HG02870 (cell line): ENCODE data around the gene SMC3.
"Not testable (repeated sequence)": the region's sequence is repeated elsewhere in the genome, so short reads cannot be mapped to it uniquely, and the experiment has no call there.

ENCODE experiments used
- ATAC-seq: cut with Tn5 transposase; IDR thresholded peaks from one replicate; pipeline ENCODE4 v1.9.1; 2021; ENCODE audit warnings: mild to moderate bottlenecking, moderate library complexity; ENCODE audit not compliant: unreplicated experiment

SMC3 gene

DNA sequence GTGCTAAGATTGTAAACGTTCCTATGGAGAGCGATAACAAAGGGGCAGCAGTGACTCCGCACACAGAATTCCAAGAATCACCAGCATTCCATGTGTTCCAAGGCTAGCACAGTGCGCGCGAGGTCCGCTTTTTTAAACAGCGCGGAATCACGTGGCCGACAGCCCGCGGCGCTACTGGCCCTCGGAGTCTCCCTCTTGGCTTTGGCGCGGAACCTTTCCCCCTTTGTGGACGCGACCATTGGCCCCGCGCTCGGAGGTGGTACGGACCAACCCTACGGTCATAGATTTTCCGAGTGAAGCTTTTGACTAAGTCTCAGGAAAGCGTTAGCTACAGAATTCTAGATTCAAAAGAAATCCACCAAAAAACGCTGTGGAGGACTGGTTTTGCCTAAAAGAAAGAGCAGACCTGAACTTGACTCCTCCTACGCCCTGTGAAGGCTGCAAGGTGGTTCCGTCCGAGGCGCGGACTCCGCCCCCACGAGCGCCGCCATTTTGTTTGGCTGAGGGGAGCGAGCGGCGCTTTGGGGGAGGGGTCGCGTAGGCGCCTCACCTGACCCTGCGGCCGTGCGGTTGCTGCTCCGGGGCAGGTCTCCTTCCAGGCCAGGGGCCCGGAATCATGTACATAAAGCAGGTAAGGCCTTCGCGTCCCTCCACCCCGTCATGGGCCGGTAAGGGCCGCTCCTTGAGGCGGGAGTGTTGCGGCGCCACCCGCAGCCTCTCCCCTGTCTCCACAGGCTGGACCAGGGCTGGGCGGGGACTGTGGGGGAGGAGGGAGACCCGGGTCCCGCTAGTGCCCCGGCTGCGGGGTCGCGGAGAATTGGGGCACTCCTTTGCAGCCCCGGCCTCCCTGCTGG, at the start of gene SMC3:
SMC3 (plus strand) TSS at position 495 of the 854 bp plus-strand sequence; CDS start at position 617, 122 bp downstream.
- peak; percentile 80 for ATAC-seq

GRCh38 chr10:110522365-110522988, 45.0 kb upstream of the SMC3 start:
- ATAC-seq: no peak

DNA sequence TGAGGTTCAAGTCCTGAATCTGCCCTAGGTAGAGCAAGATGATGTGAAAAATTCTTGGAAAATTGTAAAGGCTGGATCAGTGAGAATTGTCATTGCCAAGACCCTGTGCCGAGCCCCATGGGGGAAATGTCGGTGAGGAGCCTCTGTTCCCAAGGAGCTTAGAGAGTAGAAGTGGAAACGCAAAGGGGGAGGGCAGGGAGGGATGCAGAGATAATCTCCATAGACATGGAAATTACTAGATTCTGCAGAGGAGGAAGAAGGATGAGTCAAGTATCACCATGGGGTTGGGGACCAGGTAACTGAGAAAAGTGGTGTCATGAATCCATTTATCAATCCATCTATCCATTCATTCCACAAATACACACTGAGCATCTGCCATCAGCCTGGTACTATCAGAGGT, 43.8 kb upstream of the SMC3 start:
- no peak for ATAC-seq

GRCh38 chr10:110524179-110524858, 43.2 kb upstream of the SMC3 start:
- no peak for ATAC-seq

GRCh38 chr10:110524859-110525232, 42.6 kb upstream of the SMC3 start:
- no peak for ATAC-seq

- no peak for ATAC-seq
Observed at GRCh38 chr10:110525349-110526260, 41.9 kb upstream of the SMC3 start.

DNA sequence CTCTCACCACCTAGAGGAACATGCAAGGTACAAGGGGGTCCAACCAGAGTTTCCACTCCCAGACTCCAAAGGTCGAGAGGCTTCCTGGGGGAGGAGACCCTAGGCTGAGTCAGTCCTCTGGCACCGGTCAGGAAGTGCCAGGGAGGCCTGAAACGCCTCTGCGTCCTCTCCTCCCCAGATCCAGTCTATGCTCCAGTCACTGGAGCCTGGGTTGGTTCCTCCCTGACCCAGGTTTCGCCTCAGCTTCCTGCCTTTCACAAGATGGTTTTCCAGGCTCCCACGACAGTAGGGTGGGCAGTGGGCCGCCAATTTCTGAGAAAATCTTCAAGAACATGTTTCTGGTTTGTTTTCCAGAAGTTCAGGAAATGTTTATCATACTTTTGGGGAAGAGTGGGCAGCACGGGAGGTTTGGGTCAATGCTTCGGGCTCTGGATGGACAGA, 39.7 kb upstream of the SMC3 start:
- no peak for ATAC-seq

GRCh38 chr10:110528224-110528996, 39.1 kb upstream of the SMC3 start:
- peak; percentile 5 for ATAC-seq

- ATAC-seq: peak; percentile 80
Observed at GRCh38 chr10:110528997-110529524, 38.4 kb upstream of the SMC3 start.

DNA sequence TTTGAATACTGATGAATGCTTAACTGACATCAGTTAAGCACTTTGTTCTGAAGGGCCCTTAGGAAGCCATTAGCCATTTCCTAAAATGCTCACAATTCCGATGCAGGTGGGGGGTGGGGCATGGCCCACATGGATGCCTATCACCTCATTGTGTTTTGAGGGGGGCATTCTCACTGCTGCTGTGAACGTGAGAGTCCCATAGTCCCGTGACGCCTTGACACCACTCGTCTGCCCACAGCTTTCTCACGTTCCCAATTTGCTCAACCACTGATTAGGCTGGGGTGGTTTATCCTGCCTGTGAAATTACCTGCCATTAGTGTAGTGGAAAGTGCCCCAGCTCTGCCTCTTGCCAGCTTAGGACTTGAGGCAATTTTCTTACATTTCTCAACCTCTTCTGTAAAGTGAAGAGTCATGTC, 37.9 kb upstream of the SMC3 start:
- ATAC-seq: no peak

DNA sequence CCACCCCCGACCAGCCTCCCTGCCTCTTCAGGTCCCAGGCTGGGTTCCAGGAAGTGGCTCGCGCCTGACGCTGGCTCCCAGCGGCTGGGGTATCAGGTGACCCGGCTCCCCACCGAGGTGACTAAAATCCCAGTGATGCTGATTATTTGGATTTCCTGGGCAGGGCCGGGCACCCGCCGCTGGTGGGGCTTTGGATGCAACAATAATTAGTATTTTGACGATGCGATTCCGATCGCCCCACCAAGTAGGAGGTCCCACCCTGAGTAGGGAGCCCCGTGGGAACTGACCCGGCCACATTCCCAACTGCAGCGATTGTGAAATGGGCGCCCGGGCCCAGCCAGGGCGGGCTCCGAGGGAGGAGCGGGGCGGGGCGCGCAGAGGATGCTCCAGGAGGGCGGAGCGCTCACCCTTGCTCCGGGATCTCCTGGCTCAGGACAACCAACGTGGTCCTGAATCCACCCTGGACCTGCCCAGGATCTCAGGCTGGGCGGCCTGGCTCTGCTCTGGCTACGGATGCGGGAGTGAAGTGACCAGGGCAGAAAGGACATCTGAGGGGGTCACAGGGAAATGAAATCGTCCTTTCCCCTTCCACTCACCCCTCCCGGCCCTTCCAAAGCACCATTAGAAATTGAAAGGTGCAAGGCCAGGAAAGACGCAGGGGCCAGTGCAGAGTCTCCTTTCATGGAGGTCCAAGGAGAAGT, 37.2 kb upstream of the SMC3 start:
- ATAC-seq: no peak

- ATAC-seq: no peak
Observed at GRCh38 chr10:110531687-110532086, 35.8 kb upstream of the SMC3 start.

GRCh38 chr10:110532628-110533027, 34.9 kb upstream of the SMC3 start:
- ATAC-seq: not testable (repeated sequence)

DNA sequence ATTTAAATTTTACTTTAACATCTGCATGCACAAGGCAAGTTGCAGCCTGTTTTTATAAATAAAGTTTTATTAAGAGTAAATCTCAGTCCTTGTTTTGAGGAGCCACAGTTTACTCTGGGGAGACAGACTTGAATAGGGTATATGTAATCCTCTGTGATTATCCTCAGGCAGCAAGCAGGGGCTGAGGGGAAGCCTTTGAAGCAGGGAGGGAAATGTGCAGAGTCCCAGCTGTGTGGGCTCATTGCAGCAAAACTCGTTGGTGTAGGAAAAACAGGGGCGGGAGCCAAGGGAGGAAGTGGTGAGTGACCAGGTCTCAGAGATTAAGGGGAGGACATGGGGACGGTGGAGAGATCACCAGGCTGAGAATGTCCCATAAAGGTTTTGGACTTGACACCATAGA, 34.3 kb upstream of the SMC3 start:
- no peak for ATAC-seq

- no peak for ATAC-seq
Observed at GRCh38 chr10:110534571-110534970, 32.9 kb upstream of the SMC3 start.

DNA sequence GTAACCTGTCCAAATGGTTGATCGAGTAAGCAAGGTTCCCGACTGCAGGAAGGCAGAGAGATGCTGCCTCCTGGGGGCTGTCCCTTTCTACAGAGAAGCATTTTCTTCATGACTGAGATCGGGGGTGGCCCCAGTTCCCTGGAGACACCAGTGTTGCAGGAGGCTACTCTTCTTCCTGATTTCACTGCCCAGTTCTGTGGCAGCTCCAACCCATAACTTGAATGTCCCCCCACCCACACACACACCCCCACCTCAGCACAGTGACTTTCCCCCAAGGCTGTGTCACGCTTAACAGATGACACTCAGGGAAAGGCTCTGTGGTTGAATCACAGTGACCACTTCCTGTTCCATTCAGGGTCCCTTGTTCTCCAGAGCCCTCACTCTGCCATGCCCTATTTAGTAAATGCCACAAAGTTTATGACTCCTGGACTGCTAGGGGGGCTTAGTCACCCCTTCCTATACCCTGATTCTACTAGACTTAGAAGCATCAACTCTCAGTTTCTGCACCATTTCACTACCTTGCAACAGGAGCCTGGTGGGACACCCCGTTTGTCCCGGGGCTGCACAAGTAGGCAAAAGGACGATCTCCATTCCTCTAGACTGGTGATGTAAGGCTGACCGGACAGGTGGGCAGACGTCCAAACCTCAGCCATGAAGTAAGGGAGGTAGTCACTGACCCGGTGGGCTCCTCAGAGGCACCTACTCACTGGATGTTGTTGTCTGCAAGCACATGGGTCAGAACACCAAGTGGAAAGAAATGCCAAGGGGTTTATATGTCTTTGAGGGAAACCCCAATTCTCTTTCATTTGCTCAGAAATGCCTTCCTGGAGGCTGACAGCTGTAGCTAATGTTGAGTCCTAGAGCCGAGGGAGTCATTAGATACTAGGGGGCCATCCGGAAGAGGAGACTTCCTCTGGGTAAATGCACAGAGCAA, 31.3 kb upstream of the SMC3 start:
- peak; percentile 85 for ATAC-seq

DNA sequence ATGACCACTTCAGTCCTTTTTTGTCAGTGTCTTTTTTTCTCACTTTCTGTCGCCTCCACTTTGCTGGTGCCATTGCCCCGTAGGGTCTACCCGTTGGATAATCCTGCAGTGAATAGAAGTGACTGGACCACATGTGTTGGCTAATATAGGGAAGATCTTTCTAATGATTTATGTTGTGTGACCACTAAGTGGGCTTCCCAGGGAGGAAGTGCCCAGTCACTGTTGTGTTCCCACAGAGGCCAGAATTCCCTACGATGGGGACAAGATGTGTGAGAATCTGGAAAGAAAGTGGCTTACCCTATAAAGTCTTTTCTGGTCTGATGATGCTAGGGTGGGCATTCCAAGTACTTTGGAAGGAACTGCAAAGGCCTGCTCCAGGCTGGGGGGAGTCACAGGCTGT, 28.4 kb upstream of the SMC3 start:
- no peak for ATAC-seq

DNA sequence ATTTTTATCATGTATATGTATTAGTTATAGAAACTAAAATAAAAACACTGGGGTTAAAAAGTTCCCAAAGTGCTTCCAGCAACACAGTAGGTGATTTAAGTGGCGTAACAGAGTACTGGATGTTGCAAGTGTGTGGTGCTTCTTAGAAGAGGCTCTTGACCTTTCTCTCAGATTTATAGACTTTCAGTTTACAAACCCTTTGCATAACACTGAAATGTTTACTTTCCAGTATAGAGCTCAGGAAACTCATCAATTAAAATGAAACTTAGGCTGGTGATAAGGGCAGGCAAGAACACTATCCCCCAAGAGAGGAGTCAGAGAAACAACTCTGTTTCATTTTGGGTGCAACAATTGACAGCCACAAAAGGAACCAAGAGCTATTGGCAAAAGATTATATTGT, 27.5 kb upstream of the SMC3 start:
- no peak for ATAC-seq
